Activated T-cell treated with anti-CD3 and anti-CD28 coated beads for 48 hours (primary cell): ENCODE data around the gene FRYL.
"Not testable (repeated sequence)": the region's sequence is repeated elsewhere in the genome, so short reads cannot be mapped to it uniquely, and the experiment has no call there.

ENCODE experiments used
- DNase-seq: peaks from one replicate; pipeline ENCODE4 v3.0.0-alpha.2; 2020; ENCODE audit warnings: low read depth

The FRYL gene

GRCh38 chr4:48746608-48747362, 33.3 kb downstream of the FRYL start:
- no peak for DNase-seq

- not testable (repeated sequence) for DNase-seq
These were observed 34.9 kb downstream of the FRYL start for GRCh38 chr4:48745223-48745622.

DNA sequence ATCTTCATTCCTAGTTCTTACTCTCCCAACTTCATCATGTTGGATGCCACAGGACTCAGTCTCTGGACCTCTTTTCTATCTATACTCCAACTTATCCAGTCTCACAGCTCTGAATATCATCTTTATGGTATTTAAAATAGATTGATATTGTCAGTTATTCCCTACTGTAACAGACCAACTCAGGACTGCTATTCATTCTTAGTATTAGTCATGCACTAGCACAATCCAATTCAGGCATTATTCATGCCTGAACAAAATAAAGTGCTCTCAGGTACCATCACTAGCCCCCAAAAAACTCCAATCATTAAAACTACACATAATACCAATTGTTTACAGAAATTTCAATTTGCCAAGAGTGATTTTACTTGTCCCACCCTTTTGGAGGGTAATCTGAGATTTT, 37.7 kb downstream of the FRYL start:
- no peak for DNase-seq

DNA sequence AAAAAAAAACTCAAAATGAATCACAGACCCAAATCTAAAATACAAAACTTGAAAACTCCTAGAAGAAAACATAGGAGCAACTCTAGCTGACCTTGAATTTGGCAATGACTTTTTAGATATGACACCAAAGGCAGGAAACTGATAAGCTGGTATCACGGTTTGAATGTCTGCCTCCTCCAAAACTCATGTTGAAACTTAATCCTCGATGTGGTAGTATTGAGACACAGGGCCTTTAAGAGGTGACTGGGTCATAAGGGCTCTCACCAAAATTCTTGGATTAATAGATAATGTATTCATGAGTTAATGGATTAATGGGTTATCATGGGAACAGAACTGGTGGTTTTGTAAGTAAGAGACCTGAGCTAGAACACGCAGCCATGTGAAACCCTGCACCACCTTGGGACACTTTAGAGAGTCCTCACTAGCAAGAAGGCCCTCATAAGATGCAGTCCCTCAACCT, 40.5 kb downstream of the FRYL start:
- no peak for DNase-seq

DNA sequence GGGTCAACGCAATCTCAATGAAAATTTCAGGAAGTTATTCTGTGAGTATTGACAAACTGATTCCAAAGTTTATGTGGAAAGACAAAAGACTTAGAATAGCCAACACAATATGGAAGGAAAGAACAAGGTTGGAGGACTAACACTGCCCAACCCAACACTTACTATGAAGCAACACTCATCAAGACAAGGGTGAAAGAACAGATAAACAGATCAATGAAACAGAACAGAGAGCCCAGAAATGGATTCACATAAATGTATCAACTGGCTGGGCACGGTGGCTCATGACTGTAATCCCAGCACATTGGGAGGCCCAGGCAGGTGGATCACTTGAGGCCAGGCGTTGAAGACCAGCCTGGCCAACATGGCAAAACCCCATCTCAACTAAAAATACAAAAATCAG, 41.2 kb downstream of the FRYL start:
- no peak for DNase-seq

DNA sequence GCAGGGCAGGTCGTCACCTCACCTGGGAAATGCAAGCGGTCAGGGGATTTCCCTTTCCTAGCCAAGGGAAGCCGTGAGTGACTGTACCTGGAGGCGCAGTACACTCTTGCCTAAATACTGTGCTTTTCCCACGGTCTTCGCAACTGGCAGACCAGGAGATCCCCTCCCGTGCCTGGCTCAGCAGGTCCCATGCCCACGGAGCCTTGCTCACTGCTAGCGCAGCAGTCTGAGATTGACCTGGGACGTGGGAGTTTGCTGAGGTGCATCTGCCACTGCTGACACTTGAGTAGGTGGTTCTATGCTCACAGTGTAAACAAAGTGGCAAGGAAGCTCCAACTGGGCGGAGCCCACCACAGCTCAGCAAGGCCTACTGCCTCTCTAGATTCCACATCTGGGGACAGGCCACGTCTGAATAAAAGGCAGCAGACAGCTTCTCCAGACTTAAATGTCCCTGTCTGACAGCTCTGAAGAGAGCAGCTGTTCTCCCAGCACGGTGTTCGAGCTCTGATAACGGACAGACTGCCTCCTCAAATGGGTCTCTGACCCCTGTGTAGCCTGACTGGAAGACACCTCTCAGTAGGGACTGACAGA, 51.1 kb downstream of the FRYL start:
- peak; percentile 23 for DNase-seq

- DNase-seq = no peak
These were observed 52.2 kb downstream of the FRYL start for GRCh38 chr4:48727666-48728459.

GRCh38 chr4:48725414-48725813, 54.7 kb downstream of the FRYL start:
- no peak for DNase-seq

DNA sequence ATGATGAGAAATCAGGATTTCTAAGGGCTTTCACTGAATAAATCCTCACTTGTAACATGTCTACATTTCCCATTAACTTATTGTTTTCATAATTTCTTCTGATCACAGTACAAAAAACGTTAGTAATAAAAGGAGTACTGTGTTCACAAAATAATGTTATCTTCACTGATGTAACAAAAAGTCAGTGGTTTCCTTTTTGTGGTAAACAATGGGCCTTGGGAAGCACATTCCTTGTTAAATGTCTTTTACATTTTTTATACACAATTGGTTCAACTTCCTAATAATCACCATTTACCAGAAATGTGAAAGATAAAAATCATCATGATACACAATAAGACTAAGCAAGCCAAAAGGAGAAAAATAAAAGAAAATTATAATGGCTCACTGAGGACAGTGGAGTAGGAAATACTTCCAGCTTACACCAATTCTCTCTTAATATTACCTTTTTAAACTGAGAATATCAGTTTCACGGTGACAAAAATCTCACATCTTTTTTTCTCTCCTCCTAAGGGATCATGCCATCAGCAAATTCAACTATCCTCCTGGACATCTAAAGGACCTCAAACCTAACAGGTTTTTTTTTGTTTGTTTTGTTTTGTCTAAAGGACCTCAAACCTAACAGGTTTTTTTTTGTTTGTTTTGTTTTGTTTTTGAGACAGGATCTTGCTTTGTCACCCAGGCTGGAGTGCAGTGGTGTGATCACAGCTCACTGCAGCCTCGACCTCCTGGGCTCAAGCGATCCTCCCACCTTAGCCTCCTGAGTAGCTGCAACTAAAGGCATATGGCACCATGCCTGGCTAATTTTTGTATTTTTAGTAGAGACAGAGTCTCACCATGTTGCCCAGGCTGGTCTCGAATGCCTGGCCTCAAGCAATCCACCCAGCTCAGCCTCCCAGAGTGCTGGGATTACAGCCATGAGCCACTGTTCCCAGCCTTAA, 57.3 kb downstream of the FRYL start:
- DNase-seq = no peak

- no peak for DNase-seq
These were observed 59.6 kb downstream of the FRYL start for GRCh38 chr4:48720459-48720858.

DNA sequence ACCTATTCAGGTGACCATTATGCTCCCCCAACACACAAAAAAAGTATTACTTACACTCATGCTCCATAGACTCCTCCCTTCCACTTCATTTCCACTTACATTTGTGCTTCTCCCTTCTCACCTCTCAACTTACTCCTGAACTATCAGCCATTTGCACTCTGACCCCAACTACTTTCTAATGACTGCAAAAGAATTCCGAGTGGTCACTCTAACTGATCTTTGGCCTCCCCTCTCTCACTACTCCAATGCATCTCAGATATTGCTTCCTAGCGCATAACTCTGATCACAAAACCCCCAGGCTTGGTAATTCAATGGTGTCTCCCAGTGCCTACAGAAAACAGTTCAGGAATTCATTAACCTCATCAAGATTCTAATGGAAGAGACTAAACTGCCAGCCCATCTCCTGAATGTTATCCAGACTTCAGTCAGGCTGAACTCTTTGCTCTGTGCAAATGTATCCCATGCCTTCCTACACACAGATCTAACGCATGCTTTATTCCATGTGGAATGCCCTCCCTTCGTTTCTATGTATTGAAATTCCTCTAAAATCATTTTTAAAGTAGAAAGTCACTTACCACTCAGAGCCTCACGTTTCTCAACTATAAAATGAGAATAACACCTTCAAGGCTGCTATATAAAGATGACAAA, 61.1 kb downstream of the FRYL start:
- DNase-seq = no peak

DNA sequence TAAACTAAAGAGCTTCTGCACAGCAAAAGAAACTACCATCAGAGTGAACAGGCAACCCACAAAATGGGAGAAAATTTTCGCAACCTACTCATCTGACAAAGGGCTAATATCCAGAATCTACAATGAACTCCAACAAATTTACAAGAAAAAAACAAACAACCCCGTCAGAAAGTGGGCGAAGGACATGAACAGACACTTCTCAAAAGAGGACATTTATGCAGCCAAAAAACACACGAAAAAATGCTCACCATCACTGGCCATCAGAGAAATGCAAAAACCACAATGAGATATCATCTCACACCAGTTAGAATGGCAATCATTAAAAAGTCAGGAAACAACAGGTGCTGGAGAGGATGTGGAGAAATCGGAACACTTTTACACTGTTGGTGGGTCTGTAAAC, 63.8 kb downstream of the FRYL start:
- not testable (repeated sequence) for DNase-seq

DNA sequence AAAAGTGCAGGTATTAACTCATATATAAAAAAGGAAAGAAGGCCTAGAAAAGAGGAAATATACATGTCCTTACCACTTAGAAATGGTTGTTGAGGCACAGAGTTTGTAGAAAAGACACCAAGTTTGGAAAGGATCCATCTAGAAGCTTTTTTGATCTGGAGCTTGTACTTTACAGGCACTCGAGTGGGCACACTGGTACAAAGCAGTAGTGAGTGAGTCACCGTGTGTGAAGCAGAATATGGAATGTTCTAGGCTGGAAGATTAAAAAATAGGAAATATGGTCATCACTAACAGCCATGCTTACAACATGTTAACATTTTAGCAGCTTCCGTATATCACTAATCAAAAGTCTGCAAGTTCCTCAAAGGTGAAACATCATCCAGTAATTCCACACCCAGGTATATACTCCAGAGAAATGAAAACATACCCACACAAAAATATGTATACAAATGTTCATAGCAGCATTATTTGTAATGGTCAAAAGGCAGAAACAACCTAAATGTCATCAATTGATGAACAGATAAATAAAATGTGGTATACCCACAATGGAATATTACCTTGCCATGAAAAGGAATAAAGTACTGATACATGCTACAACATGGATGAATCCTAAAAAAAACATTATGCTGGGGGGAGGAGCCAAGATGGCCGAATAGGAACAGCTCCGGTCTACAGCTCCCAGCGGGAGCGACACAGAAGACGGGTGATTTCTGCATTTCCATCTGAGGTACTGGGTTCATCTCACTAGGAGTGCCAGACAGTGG, 69.5 kb downstream of the FRYL start:
- DNase-seq = no peak

- no peak for DNase-seq
These were observed 70.2 kb downstream of the FRYL start for GRCh38 chr4:48709901-48710300.

DNA sequence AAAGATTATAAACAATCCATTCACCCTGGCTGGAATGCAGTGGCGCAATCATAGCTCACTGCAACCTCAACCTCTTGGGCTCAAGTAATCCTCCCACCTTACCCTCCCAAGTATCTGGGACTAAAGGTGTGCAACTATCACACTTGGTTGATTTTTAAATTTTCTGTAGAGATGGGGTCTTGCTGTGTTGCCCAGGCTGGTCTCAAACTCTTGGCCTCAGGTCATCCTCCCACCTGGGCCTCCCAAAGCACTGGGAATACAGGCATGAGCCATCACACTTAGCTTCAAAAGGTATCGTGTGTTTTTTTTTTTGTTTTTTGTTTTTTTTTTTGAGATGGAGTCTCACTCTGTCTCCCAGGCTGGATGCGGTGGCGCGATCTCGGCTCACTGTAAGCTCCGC, 71.5 kb downstream of the FRYL start:
- no peak for DNase-seq

DNA sequence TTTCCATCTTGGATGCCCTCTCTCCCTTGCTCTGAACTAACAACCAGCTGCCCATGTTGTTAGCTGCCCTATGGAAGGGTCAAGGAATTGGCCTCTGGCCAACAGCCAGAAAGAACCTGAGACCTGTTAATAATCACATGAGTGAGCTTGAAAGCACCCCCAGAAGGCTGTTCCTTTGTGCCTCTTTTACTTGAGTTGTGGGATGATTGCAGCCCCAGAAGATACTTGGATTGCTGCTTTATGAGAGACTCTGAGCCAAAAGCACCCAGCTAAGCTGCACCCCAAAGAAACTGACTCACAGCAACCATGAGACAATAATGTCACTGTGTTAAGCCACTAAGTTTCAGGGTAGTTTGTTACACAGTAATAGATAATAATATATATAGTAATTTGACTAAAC, 73.3 kb downstream of the FRYL start:
- no peak for DNase-seq

- DNase-seq = no peak
These were observed 74.5 kb downstream of the FRYL start for GRCh38 chr4:48705609-48706008.

GRCh38 chr4:48704091-48704802, 75.8 kb downstream of the FRYL start:
- no peak for DNase-seq

DNA sequence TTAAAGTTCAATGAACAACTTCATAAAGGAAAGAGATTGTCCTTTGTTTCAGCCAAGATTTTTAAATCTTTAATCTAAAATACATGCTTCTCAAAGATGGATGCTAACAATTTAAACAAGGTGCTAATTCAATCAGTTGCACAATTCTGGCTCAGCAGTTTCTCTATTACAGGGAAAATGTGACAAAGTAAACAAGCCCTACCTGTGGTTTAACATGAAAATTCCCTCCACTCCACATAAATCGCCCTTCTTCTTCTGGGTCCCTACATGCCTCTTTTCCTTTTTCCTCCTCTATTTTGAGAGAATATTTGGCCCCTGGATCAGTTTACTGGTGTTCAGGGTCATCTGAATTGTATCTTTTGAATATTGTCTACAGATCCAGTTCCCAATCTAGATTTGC, 80.6 kb downstream of the FRYL start:
- DNase-seq = no peak
